Left forelimb (tissue), 1 donor: ENCODE measurements around the gene PAK4.
"Not testable (repeated sequence)": the region's sequence is repeated elsewhere in the genome, so short reads cannot be mapped to it uniquely, and the experiment has no call there.

Experiments
- DNase-seq: peaks from one replicate; pipeline ENCODE4 v3.0.0-alpha.2; 2018; ENCODE audit warnings: low spot score

The PAK4 gene

DNA sequence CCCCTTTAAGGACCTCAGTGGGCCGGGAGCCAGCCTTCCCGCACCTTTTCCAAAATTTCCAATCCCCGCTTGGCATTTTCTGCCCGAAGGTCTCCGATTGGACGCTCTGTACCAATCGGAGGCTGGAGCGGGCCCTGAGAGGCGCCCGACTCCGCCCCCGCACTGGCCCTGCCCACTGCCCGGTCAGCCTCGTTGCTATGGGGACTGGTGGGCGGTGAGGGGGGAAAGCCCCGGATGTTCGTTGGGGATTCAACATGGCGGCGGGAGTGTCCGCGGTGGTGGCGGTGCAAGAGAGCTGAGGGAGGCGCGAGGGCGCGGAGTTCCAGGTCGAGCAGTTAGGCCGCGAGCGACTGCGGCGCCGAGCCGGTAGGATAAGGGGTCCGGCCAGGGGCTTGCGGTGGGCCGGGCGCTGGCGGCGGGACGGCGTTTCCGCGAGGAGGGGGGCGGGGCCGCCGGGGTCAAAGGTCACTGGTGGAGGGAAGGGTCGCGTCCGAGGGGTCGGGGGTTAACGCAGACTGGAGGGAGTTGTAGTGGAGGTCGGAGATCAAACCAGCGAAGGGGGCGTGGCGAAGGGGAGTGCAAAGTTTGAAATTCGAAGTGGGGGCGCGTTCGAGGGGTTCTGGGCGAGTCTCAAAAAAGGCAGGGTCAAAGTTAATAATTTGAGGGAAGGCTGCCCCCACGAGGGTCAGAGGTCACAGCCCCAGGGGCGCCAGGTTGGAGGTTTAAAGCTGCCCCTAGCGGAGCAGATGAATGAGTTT lies at the start of gene PAK4:
Gene PAK4, plus strand, starts transcription at position 233 of the 758 bp plus-strand sequence. CDS start 43,768 bp downstream, outside the sequence.
- peak; percentile 98 for DNase-seq

DNA sequence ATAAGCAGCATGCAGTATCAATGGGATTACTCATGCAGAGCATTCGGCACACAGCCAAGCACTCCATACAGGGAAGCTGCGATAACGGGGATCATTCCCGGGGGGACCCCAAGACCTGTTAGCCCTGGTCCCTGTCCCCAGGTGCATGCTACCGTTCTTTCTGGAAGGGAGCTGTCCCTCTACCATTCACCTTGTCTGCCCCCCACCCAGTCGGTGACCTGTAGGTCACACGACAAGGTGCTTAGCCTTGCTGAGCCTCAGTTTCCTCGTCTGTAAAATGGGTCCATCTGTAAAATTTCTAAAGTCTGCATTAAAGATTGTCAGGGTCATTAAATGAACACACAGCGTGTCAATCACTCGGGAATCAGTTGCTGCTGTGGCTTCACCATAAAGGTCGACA lies 48.3 kb upstream of the PAK4 start:
- no peak for DNase-seq

DNA sequence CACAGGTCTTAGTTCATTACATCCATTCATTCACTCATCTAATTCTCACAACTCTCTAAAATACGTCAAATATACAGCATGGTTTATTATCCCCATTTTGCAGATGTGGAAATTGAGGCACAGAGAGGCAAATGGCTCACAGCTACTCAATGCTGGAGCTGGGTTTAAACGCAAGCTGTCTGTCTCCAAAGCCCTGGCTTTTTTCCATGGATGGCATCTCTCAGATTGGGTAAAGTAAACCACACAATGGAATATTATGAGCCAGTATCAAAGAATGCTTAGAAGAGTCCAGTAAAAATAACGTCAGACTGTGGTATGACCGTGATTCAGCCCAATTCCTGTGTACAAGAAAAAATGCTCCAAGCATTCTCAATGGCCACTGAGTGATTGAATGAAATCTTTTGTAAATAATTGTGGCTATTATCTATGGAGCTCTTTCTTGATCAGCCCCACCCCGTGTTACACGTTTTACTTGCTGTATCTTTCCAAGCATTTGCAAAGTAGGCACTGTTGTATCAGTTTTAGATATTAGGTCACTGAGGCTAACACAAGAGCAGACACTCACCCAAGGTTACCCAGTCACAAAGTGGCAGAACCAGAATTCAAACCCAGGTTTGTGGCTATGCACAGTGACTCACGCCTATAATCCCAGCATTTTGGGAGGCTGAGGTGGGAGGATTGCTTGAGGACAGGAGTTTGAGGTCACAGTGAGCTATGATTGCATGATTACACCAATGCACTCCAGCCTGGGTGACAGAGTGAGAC lies 47.0 kb upstream of the PAK4 start:
- DNase-seq, result no peak

DNA sequence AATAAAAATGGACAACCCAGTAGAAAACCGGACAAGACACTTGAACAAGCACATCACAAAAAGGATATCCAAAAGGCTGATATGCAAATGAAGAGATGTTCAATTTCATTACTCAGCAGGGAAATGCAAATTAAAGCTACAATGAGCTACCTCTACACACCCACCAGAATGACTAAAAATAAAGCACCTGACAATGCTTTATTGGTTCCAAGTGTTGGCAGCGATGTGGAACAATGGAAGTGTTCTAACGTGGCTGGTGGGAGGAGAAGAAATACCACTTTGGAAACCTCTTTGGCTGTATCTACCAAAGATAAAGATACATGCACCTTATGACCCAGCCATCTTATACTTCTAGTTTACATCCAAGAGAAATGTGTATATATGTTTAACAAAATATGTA lies 45.2 kb upstream of the PAK4 start:
- DNase-seq, result no peak

DNA sequence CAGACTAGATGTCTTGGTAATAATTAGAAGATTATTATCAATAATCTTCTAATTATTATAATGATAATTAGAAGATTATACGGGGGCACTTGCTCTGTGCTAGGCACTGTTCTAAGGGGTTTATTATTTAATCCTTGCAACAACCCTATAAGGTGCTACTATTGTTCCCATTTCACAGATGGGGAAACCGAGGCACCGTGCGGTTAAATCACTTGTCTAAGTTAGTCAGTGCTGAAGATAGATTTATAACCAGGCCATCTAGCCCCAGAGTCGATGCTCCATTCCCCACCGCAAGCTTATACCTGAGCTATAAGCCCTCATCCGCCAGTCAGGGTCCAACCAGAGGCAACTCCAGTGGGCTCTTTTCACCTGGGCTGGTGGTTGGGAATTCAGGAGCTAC lies 43.4 kb upstream of the PAK4 start:
- DNase-seq, result no peak

DNA sequence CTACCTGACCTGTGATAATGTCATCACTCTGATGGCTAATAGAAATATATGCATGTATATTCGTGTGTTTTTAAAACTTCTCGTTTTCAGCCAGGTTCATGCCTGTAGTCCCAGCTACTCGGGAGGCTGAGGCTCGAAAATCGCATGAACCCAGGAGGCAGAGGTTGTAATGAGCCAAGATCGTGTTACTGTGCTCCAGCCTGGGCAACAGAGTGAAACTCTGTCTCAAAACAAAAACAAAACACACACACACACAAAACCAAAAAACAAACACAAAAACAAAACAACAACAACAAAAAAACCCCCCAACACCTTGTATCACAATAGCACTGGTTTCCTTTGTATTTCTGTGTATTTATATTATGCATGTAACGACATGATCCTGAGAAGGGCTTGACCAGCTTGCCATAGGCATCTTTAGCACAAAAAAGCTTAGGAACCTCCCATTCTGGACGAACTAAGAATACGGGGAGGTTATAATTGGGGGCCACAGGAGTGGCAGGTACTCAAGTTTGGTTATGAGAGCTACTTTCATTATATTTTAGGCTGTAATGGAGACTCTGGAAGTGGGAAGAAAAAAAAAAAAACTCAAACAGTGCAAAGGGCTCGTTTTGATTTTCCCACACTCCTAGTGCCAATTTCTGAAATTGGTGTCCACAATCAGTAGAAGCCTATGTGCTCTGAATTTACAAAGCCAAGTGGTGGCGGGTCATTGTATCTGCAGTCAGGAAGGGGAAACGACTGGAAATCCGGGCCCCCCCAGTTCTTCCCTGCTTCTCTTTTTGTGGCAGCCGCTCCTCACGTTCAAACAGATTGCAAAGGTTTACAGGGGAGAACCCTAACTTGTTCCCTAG lies 42.6 kb upstream of the PAK4 start:
- DNase-seq, result no peak

DNA sequence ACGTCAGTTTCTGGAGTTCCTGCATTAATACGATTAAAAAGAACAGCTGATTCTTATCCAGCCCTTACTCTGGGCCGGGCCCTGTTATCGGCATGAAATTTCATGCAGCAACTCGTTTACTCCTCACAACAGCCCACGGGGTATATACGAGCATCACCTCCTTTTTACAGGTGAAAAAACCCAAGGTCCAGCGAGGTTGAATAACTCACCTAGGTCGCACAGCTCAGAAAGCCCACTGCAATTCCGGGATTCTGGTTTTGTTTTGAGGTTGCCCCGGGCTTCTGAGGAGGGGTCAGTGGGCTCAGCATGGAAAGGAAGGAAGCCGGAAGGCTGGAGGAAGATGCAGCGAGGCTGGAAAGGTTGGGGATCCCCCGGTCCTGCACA lies 42.0 kb upstream of the PAK4 start:
- DNase-seq, result no peak

DNA sequence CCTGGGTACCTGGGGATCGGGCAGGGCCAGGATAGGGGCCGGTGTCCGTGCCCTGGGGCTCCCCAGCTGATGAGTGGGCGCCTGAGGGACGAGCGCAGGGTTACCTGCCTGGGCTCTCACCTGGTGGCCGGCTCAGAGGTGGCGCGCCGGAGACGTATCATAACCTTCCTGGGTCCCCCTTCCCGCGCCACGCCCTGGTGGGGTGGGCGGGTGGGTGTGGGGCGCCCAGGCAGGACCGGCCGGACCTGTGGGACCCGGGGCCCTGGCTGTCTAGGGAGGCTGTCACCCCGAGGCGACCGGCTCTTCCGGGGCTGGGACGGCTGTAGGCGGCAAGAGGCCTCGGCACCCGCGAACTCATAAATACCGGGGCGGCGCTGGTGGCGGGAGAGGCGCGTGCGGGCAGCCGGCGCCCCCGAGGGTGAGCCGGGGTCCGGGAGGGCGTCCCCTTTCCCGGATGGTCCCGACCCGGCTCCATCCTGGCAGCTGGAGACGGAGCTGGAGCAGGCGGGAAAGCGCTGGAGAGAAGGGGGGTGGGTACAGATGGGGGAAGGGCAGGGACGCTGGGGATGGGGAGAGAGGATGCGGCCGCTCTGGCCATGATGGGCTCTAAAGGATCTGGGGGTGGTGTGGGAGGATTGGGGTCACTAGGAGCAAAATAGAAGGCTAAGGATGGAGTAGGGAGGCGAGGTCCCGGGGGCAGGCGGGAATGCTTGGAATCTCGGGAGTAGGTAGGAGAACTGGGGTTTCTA lies 41.4 kb upstream of the PAK4 start, which contains the start of gene ACP7:
Gene ACP7, plus strand, starts transcription at position 386 of the 749 bp plus-strand sequence. CDS start 902 bp downstream, outside the sequence.
- no peak for DNase-seq

DNA sequence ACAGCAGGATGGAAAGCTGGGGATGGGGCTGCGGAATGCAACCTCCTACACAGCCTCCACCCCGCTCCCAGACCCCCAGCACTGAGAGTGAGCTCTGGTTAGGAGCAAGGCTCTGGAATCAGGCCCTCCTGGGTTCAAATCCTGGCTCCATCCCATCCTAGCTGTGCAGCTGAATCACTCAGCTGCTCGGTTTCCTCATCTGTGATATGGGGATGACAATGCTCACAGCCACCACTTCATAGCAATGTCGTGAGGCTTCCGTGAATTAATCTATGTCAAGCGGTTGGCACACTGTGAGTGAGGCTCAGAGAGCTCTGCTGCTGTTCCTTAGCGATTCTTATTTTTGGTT lies 40.9 kb upstream of the PAK4 start:
- DNase-seq, result no peak

DNA sequence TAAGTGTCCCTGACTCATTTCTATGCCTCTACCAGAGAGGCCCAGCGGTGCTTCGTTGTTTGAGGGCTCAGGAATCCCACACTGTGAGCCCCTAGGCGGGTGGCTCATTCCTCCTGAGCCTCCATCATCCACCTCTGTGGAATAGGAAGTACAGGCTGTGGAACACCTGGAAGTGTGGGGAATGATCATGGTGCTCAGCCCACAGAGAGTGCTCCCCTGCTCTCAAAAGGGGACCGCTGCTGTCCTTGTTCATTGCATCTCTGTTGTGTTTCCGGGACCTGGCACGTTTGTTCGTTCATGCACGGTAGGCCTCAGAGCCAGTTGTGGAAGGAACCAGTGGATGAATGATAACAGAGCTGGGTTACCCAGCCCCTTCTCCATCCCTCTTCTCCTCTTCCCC lies 40.2 kb upstream of the PAK4 start:
- no peak for DNase-seq

DNA sequence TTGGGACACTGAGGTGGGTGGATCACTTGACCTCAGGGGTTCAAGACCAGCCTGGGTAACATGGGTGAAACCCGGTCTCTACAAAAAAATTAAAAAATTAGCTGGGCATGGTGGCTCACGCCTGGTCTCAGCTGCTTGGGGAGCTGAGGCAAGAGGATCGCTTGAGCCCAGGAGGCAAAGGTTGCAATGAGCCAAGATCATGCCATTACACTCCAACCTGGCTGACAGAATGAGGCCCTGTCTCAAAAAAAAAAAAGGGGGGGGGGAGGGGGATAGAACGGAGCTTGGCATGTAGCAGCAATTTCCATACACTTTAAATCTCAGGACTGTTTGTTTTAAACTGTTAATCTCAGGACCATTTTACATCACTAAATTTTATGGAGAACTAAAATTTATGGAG lies 39.2 kb upstream of the PAK4 start:
- no peak for DNase-seq

DNA sequence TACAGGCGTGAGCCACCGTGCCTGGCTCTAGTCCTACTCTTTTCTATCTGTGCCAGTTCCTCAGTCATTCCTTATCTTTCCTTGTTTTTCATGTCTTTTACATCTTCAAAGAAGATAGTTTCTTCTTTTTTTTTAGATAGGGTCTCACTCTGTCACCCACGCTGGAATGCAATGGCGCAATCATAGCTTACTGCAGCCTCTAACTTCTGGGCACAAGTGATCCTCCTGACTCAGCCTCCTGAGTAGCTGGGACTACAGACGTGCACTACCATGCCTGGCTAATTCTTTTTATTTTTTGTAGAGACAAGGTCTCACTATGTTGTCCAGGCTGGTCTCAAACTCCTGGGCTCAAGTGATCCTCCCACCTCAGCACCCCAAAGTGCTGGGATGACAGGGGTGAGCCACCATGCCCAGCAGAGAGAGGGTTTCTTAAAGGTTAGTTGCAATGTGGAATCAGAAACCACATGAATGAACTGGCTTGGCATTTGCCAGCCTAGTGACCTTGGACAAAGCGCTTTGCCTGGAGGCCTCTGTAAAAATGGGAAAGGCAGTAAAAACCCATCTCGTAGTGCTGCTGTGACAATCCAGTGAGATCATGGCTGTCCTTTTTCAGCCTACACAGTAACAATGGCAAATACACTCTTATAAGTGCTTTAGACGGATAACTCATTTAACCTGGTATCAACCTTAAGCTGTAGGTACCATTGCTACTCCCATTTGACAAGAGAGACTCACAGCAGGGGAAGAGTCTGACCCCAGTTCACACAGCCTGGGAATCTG lies 37.5 kb upstream of the PAK4 start:
- DNase-seq, result no peak

DNA sequence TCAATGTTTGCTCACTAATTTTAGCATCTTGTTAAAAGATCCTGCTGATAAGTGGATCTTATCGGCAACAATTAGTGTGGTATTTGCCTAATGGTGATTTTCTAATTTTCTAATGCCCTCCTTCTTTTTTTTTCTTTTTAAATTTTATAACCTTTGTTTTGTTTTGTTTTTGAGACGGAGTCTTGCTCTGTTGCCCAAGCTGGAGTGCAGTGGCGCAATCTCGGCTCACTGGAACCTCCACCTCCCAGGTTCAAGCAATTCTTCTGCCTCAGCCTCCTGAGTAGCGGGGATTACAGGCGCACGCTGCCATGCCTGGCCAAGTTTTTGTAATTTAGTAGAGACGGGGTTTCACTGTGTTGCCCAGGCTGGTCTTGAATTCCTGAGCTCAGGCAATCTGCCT lies 35.6 kb upstream of the PAK4 start:
- not testable (repeated sequence) for DNase-seq

DNA sequence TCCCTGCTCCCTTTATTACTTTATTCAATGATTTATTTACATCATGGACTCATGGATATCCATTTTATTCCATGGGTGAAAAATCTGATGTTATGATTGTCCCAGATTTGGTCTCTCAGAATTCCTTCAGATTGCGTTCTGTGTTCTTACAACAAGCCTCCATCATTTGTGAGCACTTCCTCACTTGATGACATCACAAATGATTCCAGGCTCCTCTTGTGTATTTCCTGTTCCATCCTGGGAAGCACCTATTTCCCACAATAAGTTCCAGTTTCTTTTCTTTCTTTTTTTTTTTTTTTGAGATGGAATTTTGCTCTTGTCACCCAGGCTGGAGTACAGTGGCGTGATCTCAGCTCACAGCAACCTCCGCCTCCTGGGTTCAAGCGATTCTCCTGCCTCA lies 34.7 kb upstream of the PAK4 start:
- no peak for DNase-seq

DNA sequence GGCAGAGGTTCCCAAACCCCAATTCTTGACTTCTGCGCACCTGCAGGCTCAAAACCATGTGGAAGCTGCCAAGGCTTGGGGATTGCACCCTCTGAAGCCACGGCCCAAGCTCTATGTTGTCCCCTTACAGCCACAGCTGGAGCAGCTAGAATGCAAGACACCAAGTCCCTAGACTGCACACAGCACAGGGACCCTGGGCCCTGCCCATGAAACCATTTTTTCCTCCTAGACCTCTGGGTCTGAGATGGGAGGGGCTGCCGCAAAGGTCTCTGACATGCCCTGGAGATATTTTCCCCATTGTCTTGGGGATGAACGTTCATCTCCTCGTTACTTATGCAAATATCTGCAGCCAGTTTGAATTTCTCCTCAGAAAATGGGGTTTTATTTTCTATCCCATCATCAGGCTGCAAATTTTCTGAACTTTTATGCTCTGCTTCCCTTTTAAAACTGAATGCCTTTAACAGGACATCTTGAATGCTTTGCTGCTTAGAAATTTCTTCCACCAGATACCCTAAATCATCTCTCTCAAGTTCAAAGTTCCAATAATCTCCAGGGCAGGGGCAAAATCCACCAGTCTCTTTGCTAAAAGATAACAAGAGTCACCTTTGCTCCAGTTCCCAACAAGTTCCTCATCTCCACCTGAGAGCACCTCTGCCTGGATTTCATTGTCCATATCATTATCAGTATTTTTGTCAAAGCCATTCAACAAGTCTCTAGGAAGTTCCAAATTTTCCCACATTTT lies 29.6 kb upstream of the PAK4 start:
- not testable (repeated sequence) for DNase-seq

DNA sequence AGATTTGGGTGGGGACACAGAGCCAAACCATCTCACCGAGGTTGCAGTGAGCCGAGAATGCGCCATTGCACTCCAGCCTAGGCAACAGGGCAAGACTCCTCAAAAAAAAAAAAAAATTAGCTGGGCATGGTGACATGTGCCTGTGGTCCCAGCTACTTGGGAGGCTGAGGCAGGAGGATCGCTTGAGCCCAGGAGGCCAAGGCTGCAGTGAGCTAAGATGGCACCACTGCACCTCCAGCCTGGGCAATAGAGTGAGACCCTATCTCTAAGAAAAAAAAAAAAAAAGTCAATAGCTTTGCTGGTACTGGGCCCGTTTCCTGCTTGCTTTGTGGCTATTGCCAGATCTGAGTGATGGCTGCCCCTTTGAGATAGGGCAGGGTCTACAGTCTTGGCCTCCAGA lies 28.3 kb upstream of the PAK4 start:
- no peak for DNase-seq

DNA sequence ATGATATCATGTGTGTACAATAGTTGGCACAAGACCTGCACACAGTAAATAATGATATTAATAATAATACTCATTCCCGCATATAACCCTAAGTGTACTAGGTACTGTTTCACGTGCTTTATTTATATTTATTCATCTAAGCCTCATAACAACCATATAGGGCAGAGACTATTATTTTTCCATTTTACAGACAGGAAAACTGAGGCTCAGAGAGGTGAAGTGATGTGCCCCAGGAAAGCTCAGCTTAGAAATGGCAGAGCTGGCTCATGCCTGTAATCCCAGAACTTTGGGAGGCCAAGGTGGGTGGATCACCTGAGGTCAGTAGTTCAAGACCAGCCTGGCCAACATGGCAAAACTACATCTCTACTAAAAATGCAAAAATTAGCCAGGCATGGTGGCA lies 27.9 kb upstream of the PAK4 start:
- no peak for DNase-seq

DNA sequence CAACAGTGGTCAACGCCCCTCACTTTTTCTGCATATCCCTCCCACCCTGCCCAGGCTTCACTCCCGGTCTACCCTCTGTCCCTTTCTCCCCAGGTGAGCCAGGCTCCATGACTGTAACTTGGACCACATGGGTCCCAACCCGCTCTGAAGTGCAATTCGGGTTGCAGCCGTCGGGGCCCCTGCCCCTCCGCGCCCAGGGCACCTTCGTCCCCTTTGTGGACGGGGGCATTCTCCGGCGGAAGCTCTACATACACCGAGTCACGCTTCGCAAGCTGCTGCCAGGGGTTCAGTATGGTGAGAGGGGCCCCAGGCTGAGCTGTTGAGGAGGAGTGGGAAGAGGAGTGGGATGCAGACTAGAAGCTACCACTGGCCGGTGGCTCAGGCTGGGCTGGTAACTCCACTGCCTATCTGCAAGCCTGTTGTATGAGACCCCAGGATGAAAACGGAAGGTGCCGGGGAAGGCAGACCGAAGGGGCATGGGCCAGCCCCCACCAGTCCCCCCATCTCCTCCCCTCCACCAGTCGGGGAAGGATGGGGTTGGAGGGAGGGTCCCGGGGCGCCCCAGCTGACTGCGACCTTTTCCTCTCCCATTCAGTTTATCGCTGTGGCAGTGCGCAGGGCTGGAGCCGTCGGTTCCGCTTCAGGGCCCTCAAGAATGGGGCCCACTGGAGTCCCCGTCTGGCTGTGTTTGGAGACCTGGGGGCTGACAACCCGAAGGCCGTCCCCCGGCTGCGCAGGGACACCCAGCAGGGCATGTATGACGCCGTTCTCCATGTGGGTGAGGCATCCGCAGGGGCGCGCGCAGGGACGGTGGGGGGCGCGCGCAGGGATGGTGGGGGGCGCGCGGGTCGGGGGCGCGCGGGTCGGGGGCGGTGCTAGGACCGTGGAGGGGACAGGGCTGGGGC lies 27.0 kb upstream of the PAK4 start:
- no peak for DNase-seq

DNA sequence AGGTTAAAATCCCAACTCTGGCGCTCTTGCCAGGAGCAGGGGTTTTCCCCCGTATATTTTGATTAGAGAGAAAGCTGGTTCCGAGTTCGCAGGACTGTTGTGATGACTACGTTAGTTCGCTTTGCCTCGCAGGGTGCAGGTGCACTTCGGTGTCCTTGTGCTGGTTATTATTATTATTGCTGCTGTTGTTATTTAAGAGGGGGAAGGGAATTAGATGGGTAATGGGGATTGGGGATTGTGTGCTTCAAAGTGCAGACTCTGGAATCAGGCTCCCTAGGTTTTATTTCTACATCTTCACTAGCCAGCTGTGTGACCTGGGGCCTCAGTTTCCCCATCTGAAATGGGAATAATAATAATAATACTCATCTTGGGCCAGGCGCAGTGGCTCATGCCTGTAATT lies 26.2 kb upstream of the PAK4 start:
- no peak for DNase-seq
